Keratinocyte (primary cell): ENCODE data around the gene RGL1. TPM values are rescaled to one million over a fixed set of nuclear protein-coding genes. Genes with fewer than 3 reads are reported as not detected.

Experiments used
- DNase-seq: peaks from one replicate; pipeline ENCODE4 v3.0.0-alpha.2; 2011; ENCODE audit warnings: low read depth, missing footprints, low spot score
- FAIRE-seq: peaks from 2 replicates; lab custom pipeline; 2011; peaks lifted over from hg19 to GRCh38; lab: Jason Lieb, UNC
- H2AFZ ChIP-seq: 2 replicates; pipeline ENCODE4 v1.6.0; 2012; ENCODE audit warnings: low read length, control low read depth, inconsistent platforms; ENCODE audit not compliant: control insufficient read depth
- H3K27ac ChIP-seq: 2 replicates; pipeline ENCODE4 v1.5.1; 2011; ENCODE audit warnings: low read length; ENCODE audit not compliant: control insufficient read depth, insufficient read depth
- H3K27me3 ChIP-seq: 3 replicates; pipeline ENCODE4 v1.6.0; 2011; ENCODE audit warnings: low read length; ENCODE audit not compliant: control insufficient read depth, insufficient read depth; ENCODE audit errors: extremely low read depth
- H3K36me3 ChIP-seq, 2 experiments: 2 replicates in 1 of 2; 3 replicates in 1 of 2; pipeline ENCODE4 v1.5.1; 2011; ENCODE audit warnings: low read length in 2 of 2, mild to moderate bottlenecking in 1 of 2; ENCODE audit not compliant: control insufficient read depth in 2 of 2, insufficient read depth in 2 of 2; ENCODE audit errors: extremely low read depth in 1 of 2
- H3K4me1 ChIP-seq: 3 replicates; pipeline ENCODE4 v1.5.1; 2011; ENCODE audit warnings: low read length; ENCODE audit not compliant: control insufficient read depth, insufficient read depth; ENCODE audit errors: extremely low read depth
- H3K4me2 ChIP-seq: 3 replicates; pipeline ENCODE4 v1.6.0; 2011; ENCODE audit warnings: low read depth, low read length; ENCODE audit not compliant: control insufficient read depth, insufficient read depth; ENCODE audit errors: extremely low read depth
- H3K4me3 ChIP-seq, 3 experiments: fragments of 200-600 bp in 1 of 3; sonication (generic) in 1 of 3; 2 replicates in 2 of 3; 3 replicates in 1 of 3; pipeline ENCODE4 v1.5.1; 2011 to 2016; ENCODE audit warnings: low read length in 3 of 3, mild to moderate bottlenecking in 3 of 3, control low read depth in 2 of 3, inconsistent platforms in 1 of 3, low read depth in 1 of 3, mixed read lengths in 1 of 3, mixed run types in 1 of 3, moderate library complexity in 1 of 3; ENCODE audit not compliant: control insufficient read depth in 2 of 3, insufficient read depth in 2 of 3; ENCODE audit errors: extremely low read depth in 1 of 3
- H3K79me2 ChIP-seq: 2 replicates; pipeline ENCODE4 v1.6.0; 2012; ENCODE audit warnings: low read length; ENCODE audit not compliant: control insufficient read depth, insufficient read depth
- H3K9ac ChIP-seq: 3 replicates; pipeline ENCODE4 v1.6.0; 2011; ENCODE audit warnings: low read length; ENCODE audit not compliant: control insufficient read depth, insufficient read depth; ENCODE audit errors: extremely low read depth
- H3K9me1 ChIP-seq: 3 replicates; pipeline ENCODE4 v1.6.0; 2011; ENCODE audit warnings: low read length; ENCODE audit not compliant: control insufficient read depth, insufficient read depth; ENCODE audit errors: extremely low read depth
- H3K9me3 ChIP-seq: 2 replicates; pipeline ENCODE4 v1.5.1; 2012; ENCODE audit warnings: low read depth, low read length; ENCODE audit not compliant: control insufficient read depth
- H4K20me1 ChIP-seq: 3 replicates; pipeline ENCODE4 v1.6.0; 2011; ENCODE audit warnings: low read length; ENCODE audit not compliant: control insufficient read depth, insufficient read depth; ENCODE audit errors: extremely low read depth
- CTCF ChIP-seq, 3 experiments: IDR thresholded peaks in 1 of 3; conservative IDR thresholded peaks in 1 of 3; optimal IDR thresholded peaks in 1 of 3; 2 replicates in 2 of 3; 3 replicates in 1 of 3; pipeline versions ENCODE3 to v1.5.1; 2011; ENCODE audit warnings: low read length in 3 of 3, mild to moderate bottlenecking in 3 of 3, moderate library complexity in 2 of 3, control low read depth in 1 of 3, inconsistent platforms in 1 of 3; ENCODE audit not compliant: insufficient read depth in 2 of 3; ENCODE audit errors: extremely low read depth in 1 of 3
- EZH2 ChIP-seq: IDR thresholded peaks from one replicate; pipeline ENCODE4 v1.6.1; 2012; ENCODE audit warnings: inconsistent platforms, mild to moderate bottlenecking, low read length, moderate library complexity
- dilution Hi-C: fragments of 300-500 bp; cut with MboI; formaldehyde crosslinking; loops from one replicate; pipeline ENCODE4 v1.7.0; 2020; ENCODE audit warnings: low sequenced_read_pairs; ENCODE audit not compliant: extremely low pct_ligation_motif_present
- polyA plus RNA-seq, 5 experiments: library from polyadenylated mRNA; depleted of rRNA in 3 of 5; stranded (reverse) in 3 of 5; stranded (forward) in 1 of 5; unstranded in 1 of 5; fragments of >200 nt; gene quantifications; 1 replicate in 1 of 5; 2 replicates in 3 of 5; 3 replicates in 1 of 5; pipeline versions ENCODE4 v1.2.1 to v1.2.3, GENCODE V29; 2011 to 2012; ENCODE audit warnings: missing spikeins in 2 of 5, low read depth in 1 of 5, low replicate concordance in 1 of 5

The RGL1 gene
- polyA plus RNA-seq, 1 donor (not counting 4 experiments of a cell fraction or from before 2014, with no cell fraction given), result 1.2 TPM

- no peak overlapping the region for H3K27ac ChIP-seq
- H3K9me1 ChIP-seq, result no peaks in the 10 kb centered on the region
- TF ChIP-seq CTCF (optimal IDR thresholded peaks at IDR 0.05 in 1 of 3, IDR thresholded peaks at IDR 0.05 in 1 of 3, conservative IDR thresholded peaks at IDR 0.05 in 1 of 3; ENCODE audit: extremely low read depth in 1 of 3, insufficient read depth in 2 of 3, low read length in 3 of 3) (no peak), EZH2 (no peak)
- H3K9ac ChIP-seq, result no peak overlapping the region
- H3K4me3 ChIP-seq, result no peak overlapping the region
- H3K9me3 ChIP-seq, result no peaks in the 10 kb centered on the region
- H3K36me3 ChIP-seq, result no peaks in the 10 kb centered on the region
- H3K4me1 ChIP-seq, result no peaks in the 10 kb centered on the region
- H3K4me2 ChIP-seq, result no peak overlapping the region
- DNase-seq (no peak), FAIRE-seq (no peak)
- H4K20me1 ChIP-seq, result no peaks in the 10 kb centered on the region
- no peak overlapping the region for H2AFZ ChIP-seq
- H3K27me3 ChIP-seq, result no peaks in the 10 kb centered on the region
- no peaks in the 10 kb centered on the region for H3K79me2 ChIP-seq
- dilution Hi-C loops, result no loop called here
Observed at GRCh38 chr1:183792300-183792699, 12.6 kb upstream of the RGL1 start.

GRCh38 chr1:183794088-183794487 lies 10.8 kb upstream of the RGL1 start:
- H3K9me3 ChIP-seq, result no peaks in the 10 kb centered on the region
- H3K9ac ChIP-seq, result no peak overlapping the region
- no peak overlapping the region for H2AFZ ChIP-seq
- no peak overlapping the region for H3K4me2 ChIP-seq
- dilution Hi-C loops, result no loop called here
- H3K36me3 ChIP-seq, result no peaks in the 10 kb centered on the region
- H3K79me2 ChIP-seq, result no peaks in the 10 kb centered on the region
- TF ChIP-seq CTCF (optimal IDR thresholded peaks at IDR 0.05 in 1 of 3, IDR thresholded peaks at IDR 0.05 in 1 of 3, conservative IDR thresholded peaks at IDR 0.05 in 1 of 3; ENCODE audit: extremely low read depth in 1 of 3, insufficient read depth in 2 of 3, low read length in 3 of 3) (no peak), EZH2 (no peak)
- no peak overlapping the region for H3K27ac ChIP-seq
- H4K20me1 ChIP-seq, result no peaks in the 10 kb centered on the region
- H3K4me3 ChIP-seq, result no peak overlapping the region
- H3K4me1 ChIP-seq, result no peaks in the 10 kb centered on the region
- DNase-seq (no peak), FAIRE-seq (no peak)
- H3K27me3 ChIP-seq, result no peaks in the 10 kb centered on the region
- no peaks in the 10 kb centered on the region for H3K9me1 ChIP-seq
